ENCODE results near the gene MISP.

The MISP gene

DNA sequence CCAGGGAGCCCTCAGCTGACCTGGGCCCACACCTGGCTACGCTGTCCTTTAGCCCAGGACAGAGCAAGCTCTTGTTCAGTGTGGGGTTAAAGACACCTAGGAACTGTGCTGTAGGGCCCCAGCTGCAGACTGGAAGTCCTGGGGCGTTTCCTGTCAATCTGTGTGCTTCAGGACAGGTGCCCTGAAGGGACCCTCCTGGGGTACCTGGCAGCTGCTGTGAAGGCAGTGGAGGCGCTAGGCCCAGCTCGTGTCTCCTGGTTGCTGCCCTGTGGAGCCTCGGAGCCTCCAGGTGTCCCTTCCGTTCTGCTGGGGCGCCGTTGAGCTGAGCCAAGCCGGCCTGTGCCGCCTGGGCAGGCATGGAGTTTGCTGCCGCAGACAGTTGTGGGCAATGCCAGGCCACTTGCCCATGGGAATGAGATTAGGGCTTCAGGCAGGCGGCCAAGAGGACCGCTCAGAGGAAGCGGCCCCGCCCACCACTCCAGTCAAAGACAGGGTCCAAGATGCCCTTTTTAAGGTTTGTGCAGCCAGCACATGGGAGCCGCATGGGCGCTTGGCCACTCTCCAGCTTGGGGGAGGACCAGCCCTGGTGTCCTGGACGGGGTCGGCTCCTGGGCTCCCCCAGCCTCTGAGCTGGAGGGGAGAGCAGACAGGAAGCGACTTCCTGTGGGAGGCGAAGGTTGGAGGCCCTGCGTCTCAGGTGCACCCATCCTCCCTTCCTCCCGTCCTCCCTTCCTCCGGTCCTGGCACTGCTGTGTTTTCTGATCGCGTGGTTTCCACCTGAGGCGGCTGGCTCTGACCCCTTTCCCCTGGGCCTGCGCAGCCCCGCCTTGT lies 50.3 kb downstream of the MISP start:
- TF ChIP-seq, protein P1, sequence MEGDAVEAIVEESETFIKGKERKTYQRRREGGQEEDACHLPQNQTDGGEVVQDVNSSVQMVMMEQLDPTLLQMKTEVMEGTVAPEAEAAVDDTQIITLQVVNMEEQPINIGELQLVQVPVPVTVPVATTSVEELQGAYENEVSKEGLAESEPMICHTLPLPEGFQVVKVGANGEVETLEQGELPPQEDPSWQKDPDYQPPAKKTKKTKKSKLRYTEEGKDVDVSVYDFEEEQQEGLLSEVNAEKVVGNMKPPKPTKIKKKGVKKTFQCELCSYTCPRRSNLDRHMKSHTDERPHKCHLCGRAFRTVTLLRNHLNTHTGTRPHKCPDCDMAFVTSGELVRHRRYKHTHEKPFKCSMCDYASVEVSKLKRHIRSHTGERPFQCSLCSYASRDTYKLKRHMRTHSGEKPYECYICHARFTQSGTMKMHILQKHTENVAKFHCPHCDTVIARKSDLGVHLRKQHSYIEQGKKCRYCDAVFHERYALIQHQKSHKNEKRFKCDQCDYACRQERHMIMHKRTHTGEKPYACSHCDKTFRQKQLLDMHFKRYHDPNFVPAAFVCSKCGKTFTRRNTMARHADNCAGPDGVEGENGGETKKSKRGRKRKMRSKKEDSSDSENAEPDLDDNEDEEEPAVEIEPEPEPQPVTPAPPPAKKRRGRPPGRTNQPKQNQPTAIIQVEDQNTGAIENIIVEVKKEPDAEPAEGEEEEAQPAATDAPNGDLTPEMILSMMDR (conservative IDR thresholded peaks at IDR 0.05): no peak
- peak; percentile 34; the same call in 1 of the 2 replicates for TF ChIP-seq ZFX (IDR thresholded peaks at IDR 0.05)
- H3K27ac ChIP-seq: peak overlapping the region; percentile 94

DNA sequence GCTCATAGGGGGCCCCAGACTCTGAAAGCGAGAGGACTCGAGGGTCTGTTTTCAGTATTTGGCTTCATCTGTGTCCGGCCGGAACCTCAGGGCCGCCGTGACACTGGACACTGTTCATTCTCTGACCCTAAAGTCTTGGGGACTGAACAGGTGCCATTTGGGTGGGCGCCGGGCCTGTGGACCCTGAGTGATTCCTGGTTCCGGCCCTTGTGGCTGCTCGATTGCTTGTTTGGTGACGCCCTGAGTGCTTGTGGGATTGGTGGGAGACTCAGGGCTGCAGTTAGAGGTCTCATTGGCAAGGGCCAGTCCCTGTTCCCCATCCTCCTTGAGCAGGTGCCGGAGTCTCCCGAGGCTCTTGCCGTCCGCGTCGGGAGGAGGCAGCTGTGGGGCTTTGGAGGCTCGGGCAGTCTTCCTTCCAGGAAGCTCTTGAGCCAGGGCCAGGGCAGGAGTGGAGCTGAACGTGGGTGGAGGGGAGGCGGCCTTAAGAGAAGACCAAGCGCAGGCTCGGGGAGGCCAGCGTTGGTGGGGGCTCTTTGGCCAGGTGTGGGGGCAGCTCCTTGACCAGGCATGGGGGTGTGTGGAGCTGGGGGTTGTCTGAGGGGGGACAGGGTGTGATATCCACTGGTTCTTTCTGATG lies 51.1 kb downstream of the MISP start:
- peak overlapping the region; percentile 94 for H3K27ac ChIP-seq
- no peak for TF ChIP-seq ZFX (IDR thresholded peaks at IDR 0.05)
- TF ChIP-seq, protein P1 (conservative IDR thresholded peaks at IDR 0.05): no peak

DNA sequence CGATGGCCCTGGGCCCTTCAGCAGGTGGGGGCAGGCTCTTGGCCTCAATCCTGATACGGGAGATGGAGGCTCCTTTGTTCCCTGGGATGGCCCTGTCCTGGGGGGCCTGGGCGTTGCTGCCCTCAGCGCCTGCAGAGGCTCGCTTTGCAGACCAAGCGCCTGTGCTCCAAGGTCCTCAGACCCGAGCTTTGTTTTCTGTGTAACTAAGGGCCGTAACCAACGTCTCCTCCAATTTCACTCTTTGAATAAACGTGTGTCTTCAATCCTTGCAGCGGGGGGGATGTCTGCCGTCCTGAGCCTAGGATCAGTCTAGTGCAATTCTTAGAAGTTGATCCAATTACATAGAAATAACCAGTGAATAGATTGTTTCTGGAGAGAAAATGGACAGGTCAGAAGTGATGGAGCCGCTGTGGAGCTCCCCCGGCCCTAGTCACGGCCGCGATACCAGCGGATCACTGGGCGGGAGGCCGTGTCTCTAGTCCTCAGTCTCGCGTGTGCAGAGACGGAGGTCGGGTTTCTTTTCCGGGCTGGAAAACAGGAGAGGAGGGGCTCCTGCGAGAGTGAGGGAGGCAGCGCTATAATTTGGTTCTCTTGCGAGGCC lies 51.7 kb downstream of the MISP start:
- TF ChIP-seq, protein P1 (conservative IDR thresholded peaks at IDR 0.05): no peak
- no peak for TF ChIP-seq ZFX (IDR thresholded peaks at IDR 0.05)
- H3K27ac ChIP-seq: peak overlapping the region; percentile 94; the same call in 1 of the 2 replicates

DNA sequence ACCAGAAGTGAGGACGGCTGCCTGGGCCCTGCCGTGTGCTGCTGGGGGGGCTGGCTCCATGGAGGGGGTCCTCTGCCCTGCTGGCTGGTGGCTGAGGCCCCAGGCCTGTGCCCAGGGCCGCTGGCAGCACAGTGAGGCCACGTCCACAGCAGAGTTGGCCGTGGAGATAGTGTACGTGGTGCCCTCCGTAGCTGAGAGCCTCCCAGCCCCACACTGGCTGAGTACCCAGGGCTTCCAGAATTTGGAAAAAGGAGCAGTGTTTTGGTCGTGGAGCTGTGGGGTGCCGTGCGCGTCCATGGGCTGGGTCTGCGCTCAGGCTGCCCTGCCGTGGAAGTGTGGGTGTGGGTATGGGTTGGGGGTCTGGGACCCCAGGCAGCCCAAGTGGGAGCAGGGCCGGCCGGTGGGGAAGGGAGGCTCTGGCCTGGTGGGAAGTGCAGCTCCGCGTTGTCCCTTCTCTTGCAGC lies 52.2 kb downstream of the MISP start:
- H3K27ac ChIP-seq: no peak overlapping the region
- no peak for TF ChIP-seq ZFX (IDR thresholded peaks at IDR 0.05)
- TF ChIP-seq, protein P1 (conservative IDR thresholded peaks at IDR 0.05): no peak

DNA sequence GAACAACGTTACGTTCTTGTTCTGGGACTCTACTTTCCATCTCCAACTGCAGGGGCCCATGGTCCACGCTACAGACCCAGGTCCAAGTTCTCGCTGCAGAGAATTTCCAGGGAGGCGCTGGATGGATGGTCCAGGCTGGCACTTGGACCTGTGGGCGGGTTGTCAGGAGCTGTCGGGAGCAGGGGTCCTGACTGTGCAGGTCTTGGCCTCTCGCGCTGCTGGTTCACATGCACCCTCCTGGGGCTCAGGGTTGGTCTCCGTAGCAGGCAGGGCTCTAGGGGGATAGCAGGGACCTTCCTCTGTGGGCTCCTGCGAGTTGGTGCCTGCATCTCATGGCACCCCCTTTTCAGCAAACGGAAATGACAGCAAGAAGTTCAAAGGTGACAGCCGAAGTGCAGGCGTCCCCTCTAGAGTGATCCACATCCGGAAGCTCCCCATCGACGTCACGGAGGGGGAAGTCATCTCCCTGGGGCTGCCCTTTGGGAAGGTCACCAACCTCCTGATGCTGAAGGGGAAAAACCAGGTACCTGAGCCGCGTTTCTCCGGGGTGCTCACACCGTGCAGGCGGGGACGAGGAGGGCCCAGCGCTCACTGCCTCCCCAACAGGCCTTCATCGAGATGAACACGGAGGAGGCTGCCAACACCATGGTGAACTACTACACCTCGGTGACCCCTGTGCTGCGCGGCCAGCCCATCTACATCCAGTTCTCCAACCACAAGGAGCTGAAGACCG lies 52.9 kb downstream of the MISP start:
- TF ChIP-seq, protein P1 (conservative IDR thresholded peaks at IDR 0.05): no peak
- TF ChIP-seq ZFX (IDR thresholded peaks at IDR 0.05): no peak
- H3K27ac ChIP-seq: no peak overlapping the region

DNA sequence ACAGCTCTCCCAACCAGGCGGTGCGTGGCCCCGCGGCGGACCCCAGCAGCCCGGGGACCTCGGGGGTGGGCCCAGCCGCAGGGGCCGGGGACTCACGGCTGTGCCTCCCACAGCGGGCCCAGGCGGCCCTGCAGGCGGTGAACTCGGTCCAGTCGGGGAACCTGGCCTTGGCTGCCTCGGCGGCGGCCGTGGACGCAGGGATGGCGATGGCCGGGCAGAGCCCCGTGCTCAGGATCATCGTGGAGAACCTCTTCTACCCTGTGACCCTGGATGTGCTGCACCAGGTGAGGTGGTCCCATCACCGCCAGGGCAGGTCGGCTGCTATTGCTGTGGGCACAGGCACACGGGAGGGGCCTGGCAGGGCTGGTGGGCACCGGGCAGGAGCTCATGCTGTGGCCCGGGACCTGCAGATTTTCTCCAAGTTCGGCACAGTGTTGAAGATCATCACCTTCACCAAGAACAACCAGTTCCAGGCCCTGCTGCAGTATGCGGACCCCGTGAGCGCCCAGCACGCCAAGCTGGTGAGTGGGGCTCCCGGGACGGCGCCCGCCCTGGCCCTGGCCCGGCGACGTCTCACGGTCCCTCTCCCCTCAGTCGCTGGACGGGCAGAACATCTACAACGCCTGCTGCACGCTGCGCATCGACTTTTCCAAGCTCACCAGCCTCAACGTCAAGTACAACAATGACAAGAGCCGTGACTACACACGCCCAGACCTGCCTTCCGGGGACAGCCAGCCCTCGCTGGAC lies 53.7 kb downstream of the MISP start:
- no peak overlapping the region for H3K27ac ChIP-seq
- no peak for TF ChIP-seq ZFX (IDR thresholded peaks at IDR 0.05)
- TF ChIP-seq, protein P1 (conservative IDR thresholded peaks at IDR 0.05): no peak

Data from C4-2B (cell line).